Measurements from ENCODE around the gene FAM187B.
"Not testable (repeated sequence)": the region's sequence is repeated elsewhere in the genome, so short reads cannot be mapped to it uniquely, and the experiment has no call there.

FAM187B gene

DNA sequence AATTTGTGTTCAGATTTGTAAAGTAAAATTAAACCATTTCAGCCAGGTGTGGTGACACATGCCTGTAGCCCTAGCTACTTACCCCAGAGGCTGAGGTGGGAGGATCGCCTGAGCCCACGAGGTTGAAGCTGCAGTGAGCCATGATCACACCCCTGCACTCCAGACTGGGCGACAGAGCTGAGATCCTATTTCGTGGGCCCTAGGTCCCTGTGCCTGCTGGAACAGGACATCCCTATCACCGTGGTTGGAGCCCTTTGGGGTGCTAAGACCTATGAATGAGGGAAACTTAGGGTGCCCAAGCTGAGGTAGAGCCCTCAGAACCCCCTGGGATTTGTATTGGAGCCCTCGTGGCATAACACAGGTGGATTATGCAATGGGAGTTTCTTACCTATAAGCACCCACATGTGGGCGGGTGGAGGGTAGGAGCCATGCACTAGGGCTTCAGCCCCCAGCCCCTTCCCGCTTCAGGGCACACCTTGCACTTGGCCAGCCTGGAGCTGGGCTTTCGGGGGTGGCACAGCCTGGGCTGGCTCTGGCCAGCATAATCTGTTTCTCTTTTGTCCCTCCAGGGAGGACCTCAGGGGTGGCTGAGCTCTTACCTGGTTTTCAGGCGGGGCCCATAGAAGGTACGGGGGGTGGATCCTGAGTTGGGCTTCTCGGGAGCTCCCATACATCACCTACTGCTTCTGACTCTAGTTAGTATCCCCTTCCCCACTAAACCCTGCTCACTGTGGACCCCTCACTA, 33.0 kb upstream of the FAM187B start:
- no peak for DNase-seq

DNA sequence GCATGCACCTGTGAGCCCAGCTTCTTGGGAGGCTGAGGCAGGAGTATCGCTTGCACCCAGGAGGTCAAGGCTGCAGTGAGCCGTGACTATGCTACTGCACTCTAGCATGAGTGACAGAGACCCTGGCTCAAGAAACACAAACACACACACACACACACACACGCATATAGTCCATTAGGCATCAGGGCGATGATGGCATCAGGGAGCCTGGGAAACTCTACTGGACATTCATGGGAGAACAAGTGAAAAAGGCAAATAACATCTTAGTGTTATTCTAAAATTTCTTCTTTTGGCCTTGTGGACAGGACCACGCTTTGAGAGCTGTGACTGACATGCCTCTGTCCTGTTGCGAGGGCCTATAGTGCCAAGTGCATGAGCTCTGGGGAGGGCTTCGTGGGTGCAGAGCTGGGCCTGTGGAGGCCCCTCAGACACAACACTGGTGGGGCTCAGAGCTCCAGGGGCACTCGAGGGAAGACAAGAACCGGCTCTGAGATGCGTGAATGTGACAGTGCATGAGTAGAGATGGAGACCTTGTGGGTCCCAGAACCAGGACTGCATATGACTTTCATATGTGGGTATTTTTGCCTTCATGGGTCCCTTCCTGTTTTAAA, 32.3 kb upstream of the FAM187B start:
- no peak for DNase-seq

DNA sequence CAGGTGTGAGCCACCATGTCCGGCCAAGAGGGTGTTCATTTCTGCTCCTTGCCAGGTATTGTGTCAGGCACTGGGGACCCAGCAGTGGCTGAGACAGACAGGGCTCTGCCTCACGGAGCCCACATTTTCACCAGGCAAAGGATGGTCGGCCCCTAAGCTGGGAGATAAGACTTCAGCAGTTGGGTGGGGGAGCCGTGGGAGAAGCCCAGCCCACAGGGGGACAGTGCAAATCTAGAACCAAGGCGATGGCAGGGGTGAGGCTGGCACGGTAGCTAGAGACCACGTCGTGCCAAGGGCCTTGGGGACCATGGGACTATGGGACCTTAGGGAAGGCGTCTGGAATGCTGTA, 28.5 kb upstream of the FAM187B start:
- DNase-seq = no peak

DNA sequence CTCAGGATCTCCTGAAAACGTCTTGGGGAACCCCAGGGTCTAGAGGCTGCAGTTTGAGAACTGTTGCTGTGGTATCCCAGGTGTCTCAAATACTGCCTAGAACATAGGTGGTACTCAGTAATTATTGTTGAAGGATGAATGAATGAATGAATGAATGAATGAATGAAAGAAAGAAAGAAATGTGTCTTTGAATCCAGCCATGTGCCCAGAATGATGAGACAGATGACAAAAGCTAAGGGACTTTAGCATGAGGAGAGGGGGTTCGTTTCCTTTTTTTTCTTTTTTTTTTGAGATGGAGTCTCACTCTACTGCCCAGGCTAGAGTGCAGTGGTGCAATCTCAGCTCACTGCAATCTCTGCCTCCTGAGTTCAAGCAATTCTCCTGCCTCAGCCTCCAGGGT, 28.0 kb upstream of the FAM187B start:
- DNase-seq = no peak

DNA sequence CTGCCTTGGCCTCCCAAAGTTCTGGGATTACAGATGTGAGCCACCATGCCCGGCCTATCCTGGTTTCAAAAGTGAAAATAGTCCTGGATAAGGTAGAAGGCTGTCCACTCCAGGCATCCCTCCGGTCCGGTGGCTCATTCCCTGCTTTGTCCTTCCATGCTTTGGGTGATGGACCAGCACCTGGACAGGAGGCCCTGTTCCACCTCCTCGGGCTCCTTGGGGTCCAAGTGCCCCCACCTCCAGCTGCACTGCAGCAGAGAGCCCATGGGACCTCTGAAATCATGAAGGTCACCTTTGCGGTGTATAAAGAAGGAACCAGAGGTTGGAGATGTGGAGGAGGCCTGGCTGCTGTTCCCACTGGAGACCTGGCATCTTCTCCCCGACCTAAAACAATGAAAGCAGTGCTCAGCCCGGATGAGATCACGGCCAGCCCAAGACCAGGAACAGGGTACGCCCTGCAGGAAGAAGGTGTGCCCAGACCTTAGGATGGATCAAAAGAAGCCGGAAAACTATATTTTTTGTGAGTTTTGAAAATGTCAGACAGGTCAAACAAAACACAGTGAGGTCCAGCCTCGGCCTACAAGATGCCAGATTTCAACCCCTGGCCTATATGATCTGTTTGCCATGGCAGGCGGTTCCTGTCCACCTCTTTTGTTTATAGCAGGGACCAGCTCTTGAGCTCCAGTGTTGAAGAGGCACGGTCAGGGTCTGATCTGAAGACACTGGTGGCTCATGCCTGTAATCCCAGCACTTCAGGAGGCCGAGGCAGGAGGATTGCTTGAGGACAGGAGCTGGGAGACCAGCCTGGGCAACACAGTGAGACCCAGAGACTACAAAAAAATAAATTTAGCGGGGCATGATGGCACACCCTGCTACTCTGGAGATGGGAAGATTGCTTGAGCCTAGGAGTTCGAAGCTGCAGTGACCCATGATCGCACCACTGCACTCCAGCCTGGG, 26.1 kb upstream of the FAM187B start:
- no peak for DNase-seq

DNA sequence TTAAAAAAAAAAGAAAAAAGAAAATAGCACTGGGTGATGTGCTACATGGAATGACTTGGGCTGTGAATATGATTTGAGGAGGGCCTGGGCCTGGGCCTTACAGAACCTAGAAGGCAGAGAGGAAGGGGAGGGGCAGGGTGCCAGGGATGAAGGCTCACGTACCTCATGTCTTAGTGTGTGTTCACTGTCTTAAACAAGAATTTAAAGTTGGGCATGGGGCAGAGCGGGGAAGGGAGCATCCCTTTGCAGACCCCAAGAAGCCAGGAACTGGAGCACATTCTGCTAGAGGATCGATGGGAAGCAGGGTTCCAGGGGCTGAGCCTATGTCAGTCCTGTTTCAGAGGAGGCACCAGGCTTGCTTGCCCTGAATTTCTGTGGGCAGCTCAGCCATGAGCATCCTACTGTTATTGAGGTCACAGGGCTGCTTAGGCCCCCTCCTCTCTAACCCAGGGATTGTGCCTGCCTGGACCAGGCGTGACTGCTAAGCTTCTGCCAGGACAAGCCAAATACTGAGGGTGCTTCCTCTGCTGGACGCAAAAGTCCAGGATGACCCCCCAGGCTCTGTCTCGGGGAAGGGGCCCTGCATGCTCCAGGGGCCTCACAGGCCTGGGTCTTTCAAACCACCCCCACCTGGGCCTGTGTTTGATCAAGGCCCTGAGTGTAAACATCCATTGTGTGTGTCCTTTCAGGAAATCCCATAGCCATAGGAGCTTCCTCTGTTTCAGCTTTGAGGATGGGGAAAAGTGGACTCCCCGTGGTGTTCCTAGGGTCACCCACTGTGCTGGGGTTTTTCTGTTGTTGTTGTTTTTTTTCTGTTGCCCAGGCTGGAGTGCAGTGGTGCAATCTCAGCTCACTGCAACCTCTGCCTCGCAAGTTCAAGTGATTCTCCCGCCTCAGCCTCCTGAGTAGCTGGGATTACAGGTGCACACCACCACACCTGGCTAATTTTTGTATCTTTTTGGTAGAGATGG, 25.1 kb upstream of the FAM187B start:
- no peak for DNase-seq

DNA sequence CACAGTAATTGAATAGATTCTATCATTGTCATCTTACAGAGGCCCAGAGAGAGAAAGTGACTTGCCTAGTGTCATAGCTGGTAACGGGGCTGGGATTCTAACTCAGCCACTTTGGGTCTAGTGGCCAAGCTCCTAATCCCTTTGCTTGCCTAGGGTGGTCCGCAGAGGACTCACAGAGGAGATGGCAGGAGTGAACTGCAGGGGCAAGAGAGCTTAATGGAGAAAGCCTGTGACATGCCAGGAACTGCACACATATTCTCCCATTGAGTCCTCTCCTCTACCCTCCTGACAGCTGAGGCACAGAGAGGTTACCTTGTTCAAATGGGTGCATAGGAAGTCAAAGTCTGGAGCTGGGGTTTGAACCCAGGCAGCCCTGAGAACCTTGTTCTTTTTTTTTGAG, 22.9 kb upstream of the FAM187B start:
- no peak for DNase-seq

DNA sequence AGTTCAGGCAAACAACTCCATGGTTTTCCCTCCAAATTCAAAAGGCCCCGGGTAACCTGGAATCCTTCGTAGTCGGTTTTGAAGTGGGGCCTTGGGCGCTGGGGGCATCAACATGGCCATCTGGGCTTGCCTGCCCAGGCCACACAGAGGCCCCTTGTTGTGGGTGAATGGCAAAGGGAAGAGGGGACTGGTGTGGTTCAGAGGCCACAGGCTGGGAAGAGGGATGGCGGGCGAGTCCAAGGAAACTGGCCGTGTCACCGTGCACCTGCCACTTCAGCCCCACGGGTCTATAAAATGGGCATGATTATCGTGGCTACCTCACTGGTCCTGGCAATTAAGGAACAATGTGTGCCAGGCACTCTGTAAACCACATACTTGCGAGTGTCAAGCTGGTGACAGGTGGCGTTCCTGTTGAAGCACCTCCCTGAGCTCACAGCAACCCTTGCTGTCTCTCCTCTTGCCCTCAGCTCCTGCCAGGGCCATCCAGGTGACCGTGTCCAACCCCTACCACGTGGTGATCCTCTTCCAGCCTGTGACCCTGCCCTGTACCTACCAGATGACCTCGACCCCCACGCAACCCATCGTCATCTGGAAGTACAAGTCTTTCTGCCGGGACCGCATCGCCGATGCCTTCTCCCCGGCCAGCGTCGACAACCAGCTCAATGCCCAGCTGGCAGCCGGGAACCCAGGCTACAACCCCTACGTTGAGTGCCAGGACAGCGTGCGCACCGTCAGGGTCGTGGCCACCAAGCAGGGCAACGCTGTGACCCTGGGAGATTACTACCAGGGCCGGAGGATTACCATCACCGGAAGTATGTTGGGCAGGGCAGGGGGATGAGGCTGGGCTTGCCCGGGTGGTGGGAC, 21.5 kb upstream of the FAM187B start:
- DNase-seq = no peak

DNA sequence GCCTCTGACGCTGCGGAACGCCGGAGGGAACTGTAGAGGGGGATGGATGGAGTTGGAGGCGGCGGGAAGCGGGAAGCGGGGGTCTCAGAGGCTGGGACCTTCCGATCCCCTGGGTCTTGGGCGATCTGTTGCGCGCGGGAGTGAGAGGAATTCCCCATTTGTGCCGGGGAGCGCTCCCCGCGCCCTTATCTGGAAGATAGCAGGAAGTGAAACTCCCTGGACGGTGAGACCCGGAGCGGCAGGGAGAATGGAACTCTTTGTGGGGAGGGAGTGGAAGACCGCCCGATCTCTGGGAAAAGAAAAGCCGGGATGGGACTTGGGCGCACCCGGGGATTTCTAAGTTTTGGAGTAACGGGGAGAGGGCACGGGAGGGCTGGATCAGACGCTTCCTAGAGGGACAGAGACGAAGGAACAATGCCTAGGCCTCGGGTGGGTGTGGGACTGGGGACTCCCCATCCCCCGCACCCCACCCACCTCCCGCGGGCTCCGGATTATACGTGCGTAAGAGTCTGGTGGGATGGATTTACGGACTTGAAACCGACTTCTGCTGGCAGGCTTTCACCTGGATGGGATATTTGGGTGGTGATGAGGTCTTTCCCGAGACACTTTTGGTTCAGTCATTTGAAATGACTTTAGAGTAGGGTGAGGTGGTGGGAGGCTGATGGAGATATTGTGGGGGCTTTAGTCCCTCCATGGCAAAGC, 20.8 kb upstream of the FAM187B start:
- peak; percentile 7 for DNase-seq

DNA sequence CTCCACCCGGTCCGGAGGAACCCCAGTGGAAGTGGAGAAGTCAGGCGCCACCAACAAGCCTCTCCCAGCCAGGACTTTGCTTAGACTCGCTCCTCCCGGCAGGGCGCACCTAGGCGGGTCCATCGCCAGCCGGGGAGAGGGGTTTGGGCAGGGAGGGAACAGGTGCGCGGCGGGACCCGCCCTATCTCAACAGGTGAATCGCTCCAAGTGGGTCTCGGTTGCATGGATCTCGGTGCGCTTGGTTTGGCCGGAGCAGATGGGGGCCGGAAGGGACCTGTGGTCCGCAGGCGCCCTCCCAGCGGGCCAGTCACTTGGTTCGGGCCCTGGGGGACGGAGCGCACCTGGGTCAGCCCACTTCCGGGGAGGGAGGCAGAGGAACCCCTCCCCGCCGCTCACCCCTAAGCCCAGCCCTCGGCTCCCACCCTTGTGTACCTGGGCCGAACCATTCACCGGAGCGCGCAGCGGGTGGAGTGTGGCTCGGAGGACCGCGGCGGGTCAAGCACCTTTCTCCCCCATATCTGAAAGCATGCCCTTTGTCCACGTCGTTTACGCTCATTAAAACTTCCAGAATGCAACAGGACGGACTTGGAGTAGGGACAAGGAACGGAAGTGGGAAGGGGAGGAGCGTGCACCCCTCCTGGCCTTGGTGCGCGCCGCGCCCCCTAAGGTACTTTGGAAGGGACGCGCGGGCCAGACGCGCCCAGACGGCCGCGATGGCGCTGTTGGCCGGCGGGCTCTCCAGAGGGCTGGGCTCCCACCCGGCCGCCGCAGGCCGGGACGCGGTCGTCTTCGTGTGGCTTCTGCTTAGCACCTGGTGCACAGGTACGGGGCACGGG, 20.0 kb upstream of the FAM187B start, which contains the start of gene LSR:
Gene LSR (plus strand): TSS at position 693 of the 836 bp plus-strand sequence. CDS start 21 bp downstream, at position 714.
- peak; percentile 81 for DNase-seq

DNA sequence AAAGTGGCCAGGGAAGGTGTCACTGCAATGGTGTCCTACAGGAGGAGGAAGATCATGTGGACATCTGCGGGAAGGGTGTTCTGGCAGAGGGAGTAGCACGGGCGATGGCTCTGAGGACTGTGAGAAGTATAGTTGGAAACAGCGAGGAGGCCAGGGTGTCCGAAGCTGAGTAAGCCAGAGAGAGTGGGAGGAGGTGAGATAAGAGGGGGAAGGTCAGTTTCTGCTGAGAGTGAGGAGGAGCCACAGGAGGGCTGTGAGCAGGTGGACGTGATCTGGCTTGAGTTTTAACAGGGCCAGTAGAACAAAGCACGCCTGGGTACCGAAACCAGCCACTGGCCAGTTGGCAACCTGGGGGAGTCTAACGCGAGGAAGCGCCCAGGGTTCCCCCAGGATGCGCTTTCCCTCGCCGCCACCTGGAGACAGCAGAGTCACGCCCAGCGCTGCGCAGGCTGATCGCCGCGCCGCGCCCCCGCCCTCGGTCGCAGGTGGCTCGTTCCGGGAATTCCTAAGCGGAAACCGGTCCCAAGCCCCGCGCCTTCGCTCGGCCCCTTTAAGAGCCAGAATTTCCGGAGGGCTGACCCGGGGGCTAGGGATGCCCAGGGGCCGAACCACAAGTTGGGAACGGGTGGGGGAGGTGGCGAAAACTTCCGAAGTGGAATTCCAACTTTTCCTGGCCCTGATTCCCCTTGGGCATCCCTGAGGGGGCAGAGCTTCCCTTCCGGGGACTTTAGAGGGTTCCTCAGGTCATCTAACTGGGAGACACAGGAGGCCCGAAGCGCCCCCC, 19.2 kb upstream of the FAM187B start:
- peak; percentile 54 for DNase-seq

DNA sequence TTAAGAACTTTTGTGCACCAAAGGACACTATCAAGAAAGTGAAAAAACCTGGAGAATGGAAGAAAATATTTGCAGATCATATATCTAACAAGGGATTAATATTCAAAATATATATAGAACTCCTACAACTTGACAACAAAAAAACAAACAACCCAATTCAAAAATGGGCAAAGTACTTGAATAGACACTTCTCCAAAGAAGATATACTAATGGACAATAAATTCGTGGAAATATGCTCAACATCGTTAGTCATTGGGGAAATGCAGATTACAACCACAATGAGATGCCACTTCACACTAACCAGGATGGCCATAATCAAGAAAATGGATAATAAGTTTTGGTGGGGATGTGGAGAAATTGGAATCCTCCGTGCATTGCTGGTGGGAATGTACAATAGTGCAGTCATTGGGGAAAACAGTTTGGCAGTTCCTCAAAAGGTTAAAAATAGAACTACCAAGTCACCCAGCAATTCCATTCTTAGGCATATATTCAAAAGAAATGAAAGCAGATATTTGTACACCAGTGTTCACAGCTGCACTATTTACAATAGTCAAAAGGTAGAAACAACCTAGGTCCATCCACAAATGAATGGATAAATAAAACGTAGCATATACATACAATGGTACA, 18.0 kb upstream of the FAM187B start:
- DNase-seq = no peak

DNA sequence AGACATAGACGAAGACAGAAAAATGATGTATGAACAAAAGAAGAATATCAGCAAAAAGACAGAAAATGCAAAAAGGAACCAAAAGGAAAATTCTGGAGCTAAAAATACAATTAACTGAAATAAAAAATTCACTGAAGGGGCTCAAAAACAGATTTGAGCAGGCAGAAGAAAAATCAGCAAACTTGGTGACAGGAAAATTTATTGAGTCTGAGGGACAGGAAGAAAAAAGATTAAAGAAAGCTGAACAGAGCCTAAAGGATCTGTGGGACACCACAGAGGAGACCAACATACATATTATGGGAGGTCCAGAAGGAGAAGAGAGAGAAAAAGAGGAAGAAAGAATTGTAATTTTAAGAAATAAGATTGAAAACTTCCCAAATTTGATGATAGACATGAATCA, 12.9 kb upstream of the FAM187B start:
- no peak for DNase-seq

DNA sequence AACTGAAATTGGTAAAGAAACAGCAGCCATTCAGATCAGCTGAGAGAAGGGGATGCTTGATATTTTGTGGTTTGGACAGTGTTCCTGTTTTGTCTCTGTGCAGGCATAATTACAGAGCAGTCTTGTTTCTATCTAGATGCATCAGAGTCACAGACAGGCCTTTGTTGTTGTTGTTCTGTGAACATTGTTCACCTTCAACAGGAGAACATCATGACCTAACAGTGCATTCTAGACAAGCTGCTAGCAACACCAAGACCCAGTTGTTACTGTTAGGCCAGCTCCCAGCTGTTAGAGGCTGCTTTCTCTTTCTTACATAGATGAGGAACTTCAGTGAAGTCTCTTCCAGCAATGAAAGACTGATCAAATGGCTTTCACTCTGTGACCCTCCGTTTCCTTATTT, 11.8 kb upstream of the FAM187B start:
- peak; percentile 23 for DNase-seq

DNA sequence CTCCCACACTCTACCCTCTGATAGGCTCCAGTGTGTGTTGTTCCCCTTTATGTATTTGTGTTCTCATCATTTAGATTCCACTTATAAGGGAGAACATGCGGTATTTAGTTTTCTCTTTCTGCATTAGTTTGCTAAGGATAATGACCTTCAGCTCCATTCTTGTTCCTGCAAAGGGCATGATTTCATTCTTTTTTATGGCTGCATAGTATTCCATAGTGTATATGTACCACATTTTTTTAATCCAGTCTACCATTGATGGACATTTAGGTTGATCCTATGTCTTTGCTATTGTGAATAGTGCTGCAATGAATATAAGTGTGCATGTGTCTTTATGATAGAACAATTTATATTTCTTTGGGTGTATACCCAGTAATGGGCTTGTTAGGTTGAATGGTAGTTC, 11.1 kb upstream of the FAM187B start:
- DNase-seq = not testable (repeated sequence)

DNA sequence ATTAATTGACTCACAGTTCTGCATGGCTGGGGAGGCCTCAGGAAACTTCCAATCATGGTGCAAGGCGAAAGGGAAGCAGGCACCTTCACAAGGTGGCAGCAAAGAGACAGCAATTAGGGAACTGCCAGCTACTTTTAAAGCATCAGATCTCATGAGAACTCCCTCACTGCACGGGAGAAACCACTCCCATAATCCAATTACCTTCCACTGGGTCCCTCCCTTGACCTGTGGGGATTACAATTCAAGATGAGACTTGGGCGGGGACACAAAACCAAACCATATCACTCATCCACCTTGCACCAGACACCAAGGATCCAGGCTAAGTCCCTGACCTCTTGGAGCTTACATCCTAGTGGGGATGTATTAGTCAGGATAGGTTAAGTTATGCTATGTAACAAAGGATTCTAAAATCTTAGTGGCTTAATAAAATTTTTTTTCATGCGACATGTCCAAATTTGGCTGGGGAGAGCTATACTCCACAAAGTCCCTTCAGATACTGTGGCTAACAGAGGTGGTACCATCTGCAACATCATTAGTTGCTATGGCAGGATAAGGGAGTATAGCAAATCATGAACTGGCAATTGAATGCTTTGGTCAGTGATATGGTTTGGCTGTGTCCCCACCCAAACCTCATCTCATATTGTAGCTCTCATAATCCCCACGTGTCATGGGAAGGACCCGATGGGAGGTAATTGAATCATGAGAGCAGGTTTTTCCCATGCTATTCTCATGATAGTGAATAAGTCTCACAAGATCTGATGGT, 8.3 kb upstream of the FAM187B start:
- peak; percentile 27 for DNase-seq

DNA sequence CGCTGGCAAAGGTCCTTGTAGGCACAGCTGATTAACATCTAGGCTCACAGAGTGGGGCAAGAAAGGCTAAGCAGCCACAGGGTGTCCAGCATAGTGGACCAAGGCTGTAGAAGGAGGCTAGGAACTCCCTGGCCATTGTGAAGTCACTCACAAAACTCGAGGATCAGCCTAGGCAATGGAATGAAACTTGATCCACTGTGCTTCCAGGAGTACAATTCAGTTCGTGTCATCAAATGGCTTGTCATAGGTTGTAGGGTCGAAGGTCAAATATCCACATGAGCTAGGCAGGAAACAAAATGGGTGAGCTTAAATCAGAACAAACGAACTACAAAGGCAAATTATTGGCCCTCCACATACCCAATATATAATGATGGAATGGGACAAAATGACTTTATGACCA, 4.4 kb upstream of the FAM187B start:
- DNase-seq = no peak

All from CD4-positive, alpha-beta T cell treated with Interferon gamma for 1 hour (primary cell).